ENCODE data around the gene PLEKHG4. TPM values are rescaled to one million over a fixed set of nuclear protein-coding genes. Genes with fewer than 3 reads are reported as not detected.

The PLEKHG4 gene, protein sequence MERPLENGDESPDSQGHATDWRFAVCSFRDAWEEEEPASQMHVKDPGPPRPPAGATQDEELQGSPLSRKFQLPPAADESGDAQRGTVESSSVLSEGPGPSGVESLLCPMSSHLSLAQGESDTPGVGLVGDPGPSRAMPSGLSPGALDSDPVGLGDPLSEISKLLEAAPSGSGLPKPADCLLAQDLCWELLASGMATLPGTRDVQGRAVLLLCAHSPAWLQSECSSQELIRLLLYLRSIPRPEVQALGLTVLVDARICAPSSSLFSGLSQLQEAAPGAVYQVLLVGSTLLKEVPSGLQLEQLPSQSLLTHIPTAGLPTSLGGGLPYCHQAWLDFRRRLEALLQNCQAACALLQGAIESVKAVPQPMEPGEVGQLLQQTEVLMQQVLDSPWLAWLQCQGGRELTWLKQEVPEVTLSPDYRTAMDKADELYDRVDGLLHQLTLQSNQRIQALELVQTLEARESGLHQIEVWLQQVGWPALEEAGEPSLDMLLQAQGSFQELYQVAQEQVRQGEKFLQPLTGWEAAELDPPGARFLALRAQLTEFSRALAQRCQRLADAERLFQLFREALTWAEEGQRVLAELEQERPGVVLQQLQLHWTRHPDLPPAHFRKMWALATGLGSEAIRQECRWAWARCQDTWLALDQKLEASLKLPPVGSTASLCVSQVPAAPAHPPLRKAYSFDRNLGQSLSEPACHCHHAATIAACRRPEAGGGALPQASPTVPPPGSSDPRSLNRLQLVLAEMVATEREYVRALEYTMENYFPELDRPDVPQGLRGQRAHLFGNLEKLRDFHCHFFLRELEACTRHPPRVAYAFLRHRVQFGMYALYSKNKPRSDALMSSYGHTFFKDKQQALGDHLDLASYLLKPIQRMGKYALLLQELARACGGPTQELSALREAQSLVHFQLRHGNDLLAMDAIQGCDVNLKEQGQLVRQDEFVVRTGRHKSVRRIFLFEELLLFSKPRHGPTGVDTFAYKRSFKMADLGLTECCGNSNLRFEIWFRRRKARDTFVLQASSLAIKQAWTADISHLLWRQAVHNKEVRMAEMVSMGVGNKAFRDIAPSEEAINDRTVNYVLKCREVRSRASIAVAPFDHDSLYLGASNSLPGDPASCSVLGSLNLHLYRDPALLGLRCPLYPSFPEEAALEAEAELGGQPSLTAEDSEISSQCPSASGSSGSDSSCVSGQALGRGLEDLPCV
- total RNA-seq: 0.32 and 0.42 TPM in 2 replicates
- polyA plus RNA-seq (2012): 0.06 TPM

DNA sequence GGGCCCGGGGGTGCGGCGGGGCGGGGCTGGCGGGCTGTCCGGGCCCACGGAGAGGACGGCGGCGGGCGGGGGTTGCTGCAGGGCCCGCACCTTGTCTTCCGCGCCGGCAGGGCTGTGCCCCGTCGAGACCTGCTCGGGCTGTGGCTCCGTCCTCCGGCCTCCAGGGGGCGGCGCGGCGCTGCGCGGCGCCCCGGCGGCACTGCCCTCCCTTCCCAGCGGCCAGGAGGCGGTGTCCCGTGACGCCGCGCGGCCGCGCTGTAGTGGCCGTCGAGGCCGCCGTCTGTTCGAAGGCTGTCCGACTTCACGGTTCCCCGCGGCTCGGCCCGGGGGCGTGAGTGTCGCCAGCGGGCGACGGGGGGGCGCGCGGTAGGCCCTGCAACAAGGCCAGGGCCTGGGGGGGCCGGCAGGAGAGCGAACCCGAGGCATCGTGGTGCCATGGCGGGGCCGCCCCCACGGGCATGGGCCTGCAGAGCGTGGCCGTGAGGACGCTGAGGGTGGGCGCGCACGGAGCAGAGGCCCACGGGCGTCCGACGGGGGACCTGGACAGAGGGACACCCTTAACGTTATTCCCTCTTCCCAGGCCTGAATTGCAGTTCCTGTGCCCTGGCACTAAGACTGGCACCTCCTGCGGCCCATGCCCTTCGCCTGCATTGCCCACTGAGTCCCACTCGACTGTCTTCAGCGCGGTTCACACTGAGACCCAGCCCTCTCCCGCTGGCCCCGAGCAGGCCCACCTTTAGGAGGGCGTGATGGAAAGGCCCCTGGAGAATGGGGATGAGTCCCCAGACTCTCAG, at the start of gene PLEKHG4:
Gene PLEKHG4, plus strand, starts transcription at position 237 of the 794 bp plus-strand sequence. Its CDS starts 513 bp downstream, at position 750.
- no peak for DNase-seq (ENCODE audit: low read depth)

- no peak for DNase-seq (ENCODE audit: low read depth)
These were observed 49.2 kb upstream of the PLEKHG4 start for GRCh38 chr16:67229906-67230808.

DNA sequence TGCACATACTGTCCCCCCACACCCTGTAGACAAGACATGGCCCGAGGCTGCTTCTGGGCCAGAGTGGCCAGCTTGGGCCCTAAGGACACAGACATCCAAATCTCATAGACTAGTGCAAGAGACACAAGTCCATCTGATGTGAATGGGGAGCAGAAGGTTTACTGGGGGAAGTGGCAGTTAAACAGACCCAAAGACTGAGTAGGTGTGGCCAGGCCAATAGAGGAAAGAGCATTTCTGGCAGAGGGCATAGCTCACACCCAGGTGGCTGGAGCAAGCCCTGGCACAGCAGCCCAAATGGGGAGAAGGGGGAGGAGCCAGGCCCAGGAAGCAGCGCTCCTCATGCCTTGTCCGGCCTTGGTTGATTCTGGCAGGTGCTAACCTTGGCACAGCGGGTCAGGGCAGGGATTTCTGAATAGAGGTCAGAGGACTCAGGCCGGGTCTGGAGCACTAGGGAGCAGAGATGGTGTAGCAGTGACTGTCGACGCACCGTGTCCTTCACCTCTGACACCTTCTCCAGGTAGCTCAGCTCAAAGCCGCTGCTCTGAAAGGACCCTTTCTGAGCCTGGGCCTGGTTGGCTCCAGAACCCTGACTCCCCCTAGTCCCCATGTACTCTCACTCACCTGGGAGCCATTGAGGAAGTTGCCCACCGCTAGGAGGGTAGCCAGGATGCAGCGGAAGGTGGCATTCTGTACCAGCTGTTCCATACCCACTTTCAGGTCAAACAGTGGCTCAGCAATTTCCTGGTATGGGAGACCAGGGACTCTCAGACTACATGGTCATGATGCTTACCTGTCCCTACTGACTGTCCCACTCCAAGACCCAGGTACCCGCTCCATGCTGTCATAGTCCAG, 48.3 kb upstream of the PLEKHG4 start:
- no peak for DNase-seq (ENCODE audit: low read depth)

DNA sequence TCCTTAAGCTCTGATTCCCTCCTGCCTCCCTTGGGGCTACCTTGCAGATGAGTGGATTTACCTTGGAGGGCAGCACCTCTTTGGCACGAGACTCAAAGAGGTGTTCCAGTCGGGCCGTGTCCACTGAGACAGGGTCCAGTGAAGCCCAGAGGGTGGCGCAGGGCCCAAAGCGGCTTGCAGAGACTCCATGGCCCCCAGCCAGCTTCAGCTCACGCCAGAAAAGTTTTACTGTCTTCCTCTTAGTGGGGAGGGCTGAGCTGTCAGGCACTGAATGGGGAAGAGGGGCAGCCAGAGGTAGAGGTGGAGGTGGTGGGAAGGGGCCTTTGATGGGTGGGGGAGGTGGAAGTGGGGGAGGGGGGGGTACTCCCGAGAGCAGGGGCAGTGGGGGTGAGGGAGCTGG, 45.7 kb upstream of the PLEKHG4 start:
- no peak for DNase-seq (ENCODE audit: low read depth)

GRCh38 chr16:67234180-67234597, 45.1 kb upstream of the PLEKHG4 start:
- DNase-seq (ENCODE audit: low read depth): no peak

DNA sequence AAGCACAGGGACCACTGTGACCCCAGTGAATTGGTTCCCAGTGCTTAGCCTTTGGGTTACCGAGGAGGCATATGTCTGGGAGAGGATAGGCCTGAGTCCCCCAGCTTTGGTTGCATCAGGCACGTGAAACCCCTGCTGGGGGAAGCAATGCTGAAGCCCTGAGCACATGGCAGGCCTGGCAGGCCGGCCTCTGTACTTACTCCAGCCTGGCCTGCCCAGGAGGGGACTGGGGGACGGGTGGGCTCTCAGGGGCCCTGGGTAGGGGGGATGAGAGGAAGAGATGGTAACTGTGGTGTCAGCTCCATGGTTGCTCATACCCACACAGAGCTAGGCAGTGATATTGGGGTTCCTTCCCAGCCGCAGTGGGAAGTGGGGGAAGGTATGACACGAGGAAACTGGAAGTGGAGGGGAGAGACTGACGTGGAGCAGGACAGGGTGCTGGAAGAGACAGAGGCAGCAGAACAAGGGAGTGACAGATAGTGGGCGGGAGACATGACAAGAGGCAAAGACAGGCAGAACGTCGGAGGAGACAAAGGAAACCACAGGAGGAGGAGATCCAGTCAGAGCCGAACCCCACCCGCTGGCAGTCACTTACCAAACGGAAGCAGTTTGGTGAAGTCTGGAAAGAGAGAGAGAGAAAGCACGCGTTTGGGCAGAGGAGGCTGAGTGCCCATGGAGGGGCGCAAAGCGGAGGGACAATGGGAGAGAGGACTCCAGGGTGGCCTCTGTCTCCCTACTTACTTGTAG, 43.3 kb upstream of the PLEKHG4 start:
- no peak for DNase-seq (ENCODE audit: low read depth)

DNA sequence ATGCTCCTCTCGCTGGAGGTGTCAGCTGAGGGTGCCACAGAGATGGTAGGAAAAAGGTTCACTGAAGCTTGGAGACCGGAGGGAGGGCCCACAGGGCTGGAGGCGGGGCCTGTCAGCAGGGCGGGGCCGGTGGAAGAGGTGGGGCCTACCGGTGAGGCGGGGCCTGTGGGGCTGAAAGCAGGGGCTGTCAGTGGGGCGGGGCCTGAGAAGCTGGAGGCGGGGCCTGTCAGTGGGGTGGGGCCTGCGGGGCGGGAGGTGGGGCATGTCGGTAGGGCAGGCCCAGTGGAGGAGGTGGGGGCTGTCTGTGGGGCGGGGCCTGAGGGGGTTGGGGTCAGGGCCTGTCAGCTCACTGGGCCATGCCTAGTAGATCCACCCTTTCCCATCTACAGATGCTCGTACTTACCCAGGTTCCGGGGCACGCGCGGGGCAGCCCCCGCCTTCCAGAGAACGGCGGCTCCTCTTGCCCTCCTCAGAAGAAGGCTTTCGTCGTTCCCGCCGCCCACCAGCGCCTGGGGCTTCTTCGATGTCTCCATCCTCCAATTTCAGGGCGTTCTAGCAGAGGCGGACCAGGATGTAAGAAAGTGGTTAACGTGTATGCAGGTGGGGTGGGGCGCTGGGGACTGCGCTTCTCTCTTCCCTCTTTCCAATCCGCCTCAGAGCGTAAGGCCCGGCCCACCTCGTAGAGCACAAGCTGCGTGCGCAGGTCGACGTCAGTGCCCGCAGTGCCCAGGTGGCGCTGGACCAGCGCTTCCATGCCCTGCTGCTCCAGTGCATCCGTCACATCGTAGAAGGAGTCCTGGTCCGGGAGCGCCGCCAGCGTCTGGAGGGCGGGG, 42.6 kb upstream of the PLEKHG4 start:
- DNase-seq (ENCODE audit: low read depth): no peak

DNA sequence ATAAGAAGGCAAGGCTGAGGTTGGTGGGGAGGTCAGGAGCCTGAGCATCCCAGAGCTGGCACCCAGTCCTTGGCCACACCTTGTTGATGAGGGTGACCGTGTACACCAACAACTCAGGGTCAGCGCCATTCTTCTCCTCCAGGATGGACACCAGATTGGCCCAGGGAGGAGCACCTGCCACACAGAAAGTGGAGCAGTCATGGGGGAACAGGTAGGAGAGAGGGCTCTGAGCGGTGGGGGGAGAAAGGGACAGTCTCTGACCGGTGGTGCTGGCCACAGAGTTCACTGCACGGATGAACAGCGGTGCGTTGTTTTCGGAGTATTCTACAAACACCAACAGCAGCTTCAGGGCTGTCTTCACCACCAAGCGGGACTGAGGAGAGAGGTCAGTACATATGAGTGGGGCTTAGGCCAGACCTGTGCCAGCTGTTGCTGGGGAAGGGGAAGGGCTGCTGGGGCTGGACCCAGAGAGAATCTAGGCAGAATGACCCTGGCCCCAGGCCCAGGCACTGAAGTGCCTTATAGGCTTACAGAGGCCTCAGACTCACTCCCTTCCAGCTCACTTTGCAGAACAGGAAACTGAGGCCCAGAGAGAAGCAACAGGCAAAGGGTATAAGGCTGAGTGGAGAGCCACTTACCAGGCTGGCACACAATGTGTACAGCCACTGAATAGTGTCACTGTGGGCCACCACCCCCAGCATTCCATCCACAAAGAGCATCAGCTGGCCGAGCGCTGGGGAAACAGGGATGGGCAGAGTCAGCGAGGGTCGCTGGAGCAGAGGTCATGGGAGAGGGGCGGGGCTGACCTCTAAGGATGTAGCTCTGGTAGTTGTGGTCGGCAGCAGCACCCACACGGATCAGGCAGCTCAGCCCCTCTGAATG, 41.7 kb upstream of the PLEKHG4 start:
- DNase-seq (ENCODE audit: low read depth): no peak

- DNase-seq (ENCODE audit: low read depth): no peak
These were observed 41.1 kb upstream of the PLEKHG4 start for GRCh38 chr16:67238278-67238575.

GRCh38 chr16:67238806-67239470, 40.4 kb upstream of the PLEKHG4 start:
- DNase-seq (ENCODE audit: low read depth): no peak

DNA sequence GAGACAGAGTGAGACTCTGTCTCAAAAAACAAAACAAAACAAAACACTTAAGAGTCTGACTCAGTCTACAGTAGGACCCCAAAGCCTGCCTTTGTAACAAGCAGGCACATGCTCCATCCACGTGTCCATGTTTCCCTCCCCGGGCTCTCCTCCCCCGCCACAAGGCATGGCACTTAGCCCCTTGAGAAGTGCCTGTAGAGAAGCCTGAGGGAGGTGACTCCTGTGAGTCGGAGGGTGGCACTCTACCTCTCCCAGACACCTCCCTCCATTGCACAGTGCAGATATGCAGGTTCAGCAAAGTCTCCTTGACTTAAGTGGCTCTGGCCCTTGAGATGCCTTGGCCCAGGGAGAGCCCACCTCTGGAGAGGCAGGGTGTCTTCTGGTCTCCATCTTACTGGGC, 38.8 kb upstream of the PLEKHG4 start:
- DNase-seq (ENCODE audit: low read depth): no peak

GRCh38 chr16:67241008-67241900, 38.1 kb upstream of the PLEKHG4 start:
- peak; percentile 92 for DNase-seq (ENCODE audit: low read depth)

DNA sequence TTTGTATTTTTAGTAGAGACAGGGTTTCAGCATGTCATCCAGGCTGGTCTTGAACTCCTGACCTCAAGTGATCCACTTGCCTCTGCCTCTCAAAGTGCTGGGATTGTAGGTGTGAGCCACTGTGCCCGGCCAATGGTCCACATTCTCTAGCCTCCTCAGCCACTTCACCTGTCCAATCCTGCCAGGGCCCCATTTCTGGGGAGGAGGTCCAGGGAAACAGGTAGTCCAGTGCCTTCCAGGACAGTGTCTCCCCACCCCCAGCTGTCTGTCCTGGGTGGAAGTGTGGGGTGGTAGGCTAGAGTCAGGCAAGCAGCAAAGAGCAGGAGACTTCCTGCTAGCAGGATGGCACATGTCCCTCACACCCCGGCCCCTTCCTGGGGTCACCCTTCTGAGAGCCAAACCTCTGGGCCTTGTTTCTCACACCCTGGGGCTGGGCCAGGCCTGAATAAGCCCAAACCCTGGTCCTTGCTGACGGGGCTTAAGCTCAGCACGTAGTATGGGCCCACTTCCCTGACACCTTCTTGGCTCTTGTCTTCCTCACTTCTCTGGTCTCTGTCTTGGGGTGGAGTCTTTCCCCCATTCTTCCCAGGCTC, 37.1 kb upstream of the PLEKHG4 start:
- no peak for DNase-seq (ENCODE audit: low read depth)

- no peak for DNase-seq (ENCODE audit: low read depth)
These were observed 35.9 kb upstream of the PLEKHG4 start for GRCh38 chr16:67243481-67243880.

Data from myocyte (in vitro differentiated cells).